ENCODE measurements around the gene STARD7. TPM values are rescaled to one million over a fixed set of nuclear protein-coding genes. Genes with fewer than 3 reads are reported as not detected.
A peak's percentile ranks its signal among the peaks of the same experiment; 100 is the strongest.

STARD7 gene
- total RNA-seq, 2 experiments from 2014 or later, result 151 to 173 TPM

- CTCF ChIA-PET, result no interaction called here
- DNase-seq (no peak), ATAC-seq (no peak)
- peaks cover 10% of the 10 kb centered on the region for H3K36me3 Mint-ChIP-seq (ENCODE audit: low read depth)
- H3K27ac Mint-ChIP-seq, result peak overlapping the region; percentile 6
- no peaks in the 10 kb centered on the region for H3K9me3 Mint-ChIP-seq (ENCODE audit: low read depth)
- intact Hi-C loops (cut with DNase I, micrococcal nuclease), result no loop called here
- no peaks in the 10 kb centered on the region for H3K27me3 Mint-ChIP-seq
- H3K4me1 Mint-ChIP-seq, result peaks cover 34% of the 10 kb centered on the region
- no peak overlapping the region for H3K4me3 Mint-ChIP-seq
- POLR2A ChIA-PET, result no interaction called here
Observed at GRCh38 chr2:96247896-96248295, 39.3 kb upstream of the STARD7 start.

GRCh38 chr2:96247009-96247408, 38.4 kb upstream of the STARD7 start:
- intact Hi-C loops (cut with DNase I, micrococcal nuclease), result no loop called here
- ChIA-PET CTCF (interaction anchor here (0.6 to 1.4 kb wide), 3 partner anchors 10 to 291 kb away, joined by 3 to 5 read pairs (median 3); no protein-coding TSS in a partner anchor), POLR2A (no interaction called here)
- no peaks in the 10 kb centered on the region for H3K9me3 Mint-ChIP-seq (ENCODE audit: low read depth)
- H3K4me1 Mint-ChIP-seq, result peaks cover 42% of the 10 kb centered on the region
- peak overlapping the region; percentile 32 for H3K27ac Mint-ChIP-seq
- H3K27me3 Mint-ChIP-seq, result no peaks in the 10 kb centered on the region
- no peak overlapping the region for H3K4me3 Mint-ChIP-seq
- ATAC-seq (no peak), DNase-seq (no peak)
- H3K36me3 Mint-ChIP-seq (ENCODE audit: low read depth), result peaks cover 9% of the 10 kb centered on the region

GRCh38 chr2:96245609-96246390, 37.2 kb upstream of the STARD7 start:
- H3K27ac Mint-ChIP-seq, result peak overlapping the region; percentile 88
- ATAC-seq (no peak), DNase-seq (no peak)
- H3K27me3 Mint-ChIP-seq, result no peaks in the 10 kb centered on the region
- no peaks in the 10 kb centered on the region for H3K9me3 Mint-ChIP-seq (ENCODE audit: low read depth)
- CTCF ChIA-PET, result interaction anchor here (0.7 to 1.4 kb wide), 4 partner anchors 11 to 288 kb away, joined by 3 to 5 read pairs (median 3); no protein-coding TSS in a partner anchor
- no peak overlapping the region for H3K4me3 Mint-ChIP-seq
- H3K4me1 Mint-ChIP-seq, result peaks cover 47% of the 10 kb centered on the region
- POLR2A ChIA-PET, result no interaction called here
- intact Hi-C loops (cut with DNase I, micrococcal nuclease), result no loop called here
- H3K36me3 Mint-ChIP-seq (ENCODE audit: low read depth), result peaks cover 7% of the 10 kb centered on the region

- ChIA-PET CTCF (interaction anchor here (0.7 to 1.1 kb wide), 2 partner anchors 105 to 1221 kb away, joined by 3 read pairs; no protein-coding TSS in a partner anchor), POLR2A (no interaction called here)
- Mint-ChIP-seq H3K4me1 (peaks cover 47% of the 10 kb centered on the region), H3K27ac (no peak overlapping the region), H3K4me3 (no peak overlapping the region), H3K27me3 (no peaks in the 10 kb centered on the region), H3K9me3 (ENCODE audit: low read depth) (no peaks in the 10 kb centered on the region), H3K36me3 (ENCODE audit: low read depth) (peaks cover 7% of the 10 kb centered on the region)
- ATAC-seq (no peak), DNase-seq (no peak)
- intact Hi-C loops (cut with DNase I, micrococcal nuclease), result no loop called here
Observed at GRCh38 chr2:96243843-96244242, 35.2 kb upstream of the STARD7 start.

GRCh38 chr2:96241900-96242611, 33.4 kb upstream of the STARD7 start:
- DNase-seq (peak; percentile 78), ATAC-seq (peak; percentile 94)
- Mint-ChIP-seq H3K4me1 (peaks cover 45% of the 10 kb centered on the region), H3K4me3 (peak overlapping the region; percentile 13), H3K27me3 (no peaks in the 10 kb centered on the region), H3K9me3 (ENCODE audit: low read depth) (no peaks in the 10 kb centered on the region), H3K36me3 (ENCODE audit: low read depth) (peaks cover 7% of the 10 kb centered on the region), H3K27ac (peak overlapping the region; percentile 91)
- POLR2A ChIA-PET, result interaction anchor here (0.7 to 1.1 kb wide), 2 partner anchors 14 to 25 kb away, joined by 3 to 4 read pairs; no protein-coding TSS in a partner anchor
- CTCF ChIA-PET, result interaction anchor here (0.8 to 1.8 kb wide), 8 partner anchors 14 to 241 kb away, joined by 3 to 8 read pairs (median 4); partner anchors contain the start of gene STARD7
- intact Hi-C loops (cut with DNase I, micrococcal nuclease), result loop anchor here in 1 of 2 experiments (1.0 kb wide), 3 partner anchors 24 to 98 kb away; partner anchors contain the start of genes CIAO1 and STARD7

- no peak overlapping the region for H3K4me3 Mint-ChIP-seq
- peaks cover 38% of the 10 kb centered on the region for H3K4me1 Mint-ChIP-seq
- H3K27me3 Mint-ChIP-seq, result no peaks in the 10 kb centered on the region
- peaks cover 7% of the 10 kb centered on the region for H3K36me3 Mint-ChIP-seq (ENCODE audit: low read depth)
- CTCF ChIA-PET, result interaction anchor here (0.5 to 1.8 kb wide), 7 partner anchors 13 to 70 kb away, joined by 3 to 8 read pairs (median 4); partner anchors contain the start of gene STARD7
- DNase-seq, result no peak
- intact Hi-C loops (cut with DNase I, micrococcal nuclease), result no loop called here
- ATAC-seq, result no peak
- no peaks in the 10 kb centered on the region for H3K9me3 Mint-ChIP-seq (ENCODE audit: low read depth)
- H3K27ac Mint-ChIP-seq, result peak overlapping the region; percentile 91
- POLR2A ChIA-PET, result no interaction called here
Observed at GRCh38 chr2:96241227-96241626, 32.6 kb upstream of the STARD7 start.

- CTCF ChIA-PET, result interaction anchor here (0.9 to 1.4 kb wide), 2 partner anchors 38 to 80 kb away, joined by 3 read pairs; no protein-coding TSS in a partner anchor
- ATAC-seq, result no peak
- peak overlapping the region; percentile 91 for H3K27ac Mint-ChIP-seq
Observed at GRCh38 chr2:96240341-96241038, 31.9 kb upstream of the STARD7 start.

GRCh38 chr2:96239745-96240264, 31.2 kb upstream of the STARD7 start:
- POLR2A ChIA-PET, result no interaction called here
- H3K27me3 Mint-ChIP-seq, result no peaks in the 10 kb centered on the region
- H3K4me1 Mint-ChIP-seq, result peaks cover 27% of the 10 kb centered on the region
- no peaks in the 10 kb centered on the region for H3K9me3 Mint-ChIP-seq (ENCODE audit: low read depth)
- ATAC-seq (no peak), DNase-seq (no peak)
- CTCF ChIA-PET, result interaction anchor here (1.4 kb wide), 1 partner anchor 81 kb away, joined by 3 read pairs; no protein-coding TSS in a partner anchor
- intact Hi-C loops (cut with DNase I, micrococcal nuclease), result no loop called here
- H3K4me3 Mint-ChIP-seq, result no peak overlapping the region
- H3K36me3 Mint-ChIP-seq (ENCODE audit: low read depth), result peaks cover 6% of the 10 kb centered on the region
- H3K27ac Mint-ChIP-seq, result no peak overlapping the region

More at GRCh38 chr2:96240341-96241038, 31.9 kb upstream of the STARD7 start:
- Mint-ChIP-seq H3K4me1 (peaks cover 31% of the 10 kb centered on the region), H3K27me3 (no peaks in the 10 kb centered on the region), H3K36me3 (ENCODE audit: low read depth) (peaks cover 6% of the 10 kb centered on the region), H3K4me3 (no peak overlapping the region), H3K9me3 (ENCODE audit: low read depth) (no peaks in the 10 kb centered on the region)
- POLR2A ChIA-PET, result no interaction called here
- intact Hi-C loops (cut with DNase I, micrococcal nuclease), result no loop called here
- DNase-seq, result no peak

- H3K36me3 Mint-ChIP-seq (ENCODE audit: low read depth), result peaks cover 6% of the 10 kb centered on the region
- H3K9me3 Mint-ChIP-seq (ENCODE audit: low read depth), result no peaks in the 10 kb centered on the region
- ATAC-seq, result no peak
- DNase-seq, result no peak
- intact Hi-C loops (cut with DNase I, micrococcal nuclease), result no loop called here
- H3K27ac Mint-ChIP-seq, result no peak overlapping the region
- H3K4me1 Mint-ChIP-seq, result peaks cover 25% of the 10 kb centered on the region
- POLR2A ChIA-PET, result interaction anchor here (0.7 kb wide), 1 partner anchor 71 kb away, joined by 3 read pairs; no protein-coding TSS in a partner anchor
- H3K27me3 Mint-ChIP-seq, result no peaks in the 10 kb centered on the region
- H3K4me3 Mint-ChIP-seq, result no peak overlapping the region
- CTCF ChIA-PET, result interaction anchor here (0.8 kb wide), 1 partner anchor 122 kb away, joined by 3 read pairs; no protein-coding TSS in a partner anchor
Observed at GRCh38 chr2:96239091-96239490, 30.5 kb upstream of the STARD7 start.

GRCh38 chr2:96238266-96238665, 29.6 kb upstream of the STARD7 start:
- no peaks in the 10 kb centered on the region for H3K27me3 Mint-ChIP-seq
- no peak overlapping the region for H3K27ac Mint-ChIP-seq
- no peaks in the 10 kb centered on the region for H3K9me3 Mint-ChIP-seq (ENCODE audit: low read depth)
- ATAC-seq (no peak), DNase-seq (no peak)
- H3K36me3 Mint-ChIP-seq (ENCODE audit: low read depth), result peaks cover 6% of the 10 kb centered on the region
- intact Hi-C loops (cut with DNase I, micrococcal nuclease), result no loop called here
- H3K4me3 Mint-ChIP-seq, result no peak overlapping the region
- peaks cover 24% of the 10 kb centered on the region for H3K4me1 Mint-ChIP-seq
- CTCF ChIA-PET, result no interaction called here
- POLR2A ChIA-PET, result no interaction called here

GRCh38 chr2:96236882-96237281, 28.3 kb upstream of the STARD7 start:
- intact Hi-C loops (cut with DNase I, micrococcal nuclease), result loop anchor here in 1 of 2 experiments (2.0 kb wide), 1 partner anchor 20 kb away; no protein-coding TSS in a partner anchor
- Mint-ChIP-seq H3K27ac (no peak overlapping the region), H3K4me1 (peaks cover 10% of the 10 kb centered on the region), H3K36me3 (ENCODE audit: low read depth) (no peaks in the 10 kb centered on the region), H3K9me3 (ENCODE audit: low read depth) (no peaks in the 10 kb centered on the region), H3K4me3 (no peak overlapping the region), H3K27me3 (no peaks in the 10 kb centered on the region)
- CTCF ChIA-PET, result interaction anchor here (0.6 to 0.9 kb wide), 2 partner anchors 14 to 64 kb away, joined by 3 read pairs; no protein-coding TSS in a partner anchor
- ATAC-seq, result no peak
- POLR2A ChIA-PET, result no interaction called here
- DNase-seq, result no peak

All from activated CD4-positive, alpha-beta T cell treated with anti-CD3 and anti-CD28 coated beads for 36 hours (primary cell).